DOHH2 (cell line): ENCODE data around the gene EDEM1.

Source experiments
- EZH2phosphoT487 ChIP-seq: fragments of 200-600 bp; sonication (generic); IDR thresholded peaks from 2 replicates; pipeline ENCODE4 v1.6.1; 2017; ENCODE audit warnings: borderline replicate concordance, mild to moderate bottlenecking, antibody characterized with exemption, low read length, moderate library complexity, mixed read lengths
- TF ChIP-seq, protein P1 (sequence below): fragments of 200-600 bp; sonication (generic); IDR thresholded peaks from one replicate; pipeline ENCODE4 v1.5.1; 2014; ENCODE audit warnings: antibody characterized with exemption, mild to moderate bottlenecking, low read depth, low read length; ENCODE audit not compliant: poor library complexity, severe bottlenecking

DNA sequence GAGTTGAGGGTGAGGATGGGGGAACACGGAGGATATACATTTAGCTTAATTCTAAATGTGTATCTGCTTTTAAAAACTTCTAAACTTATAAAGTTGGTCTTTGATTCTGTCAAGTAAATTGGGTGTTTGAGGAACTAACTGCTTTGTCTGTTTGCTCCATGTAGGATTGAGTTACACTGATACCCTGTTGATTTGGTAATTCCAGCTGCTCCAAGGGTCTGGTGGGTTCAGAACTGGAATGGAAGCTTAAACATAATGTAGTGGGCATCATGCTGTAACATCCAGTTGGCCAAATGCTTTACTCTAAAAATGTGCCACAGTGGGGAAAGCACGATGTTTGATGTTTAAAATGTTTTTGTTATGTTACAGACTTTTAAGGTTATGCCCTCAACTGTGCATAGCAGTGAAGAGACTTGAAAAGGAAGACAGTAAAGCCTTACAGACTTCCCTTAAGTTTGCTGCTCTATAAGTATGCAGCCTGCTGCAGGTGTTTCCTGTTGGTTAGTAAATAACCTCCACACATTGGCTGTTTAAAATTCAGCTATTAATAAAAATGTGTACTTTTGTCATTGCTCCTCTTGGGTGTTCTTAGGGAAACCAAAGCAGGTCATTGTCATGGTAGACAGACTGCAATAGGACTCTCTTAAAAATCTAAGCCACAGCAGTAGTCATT lies 5.9 kb upstream of the EDEM1 start:
- TF ChIP-seq, protein P1, sequence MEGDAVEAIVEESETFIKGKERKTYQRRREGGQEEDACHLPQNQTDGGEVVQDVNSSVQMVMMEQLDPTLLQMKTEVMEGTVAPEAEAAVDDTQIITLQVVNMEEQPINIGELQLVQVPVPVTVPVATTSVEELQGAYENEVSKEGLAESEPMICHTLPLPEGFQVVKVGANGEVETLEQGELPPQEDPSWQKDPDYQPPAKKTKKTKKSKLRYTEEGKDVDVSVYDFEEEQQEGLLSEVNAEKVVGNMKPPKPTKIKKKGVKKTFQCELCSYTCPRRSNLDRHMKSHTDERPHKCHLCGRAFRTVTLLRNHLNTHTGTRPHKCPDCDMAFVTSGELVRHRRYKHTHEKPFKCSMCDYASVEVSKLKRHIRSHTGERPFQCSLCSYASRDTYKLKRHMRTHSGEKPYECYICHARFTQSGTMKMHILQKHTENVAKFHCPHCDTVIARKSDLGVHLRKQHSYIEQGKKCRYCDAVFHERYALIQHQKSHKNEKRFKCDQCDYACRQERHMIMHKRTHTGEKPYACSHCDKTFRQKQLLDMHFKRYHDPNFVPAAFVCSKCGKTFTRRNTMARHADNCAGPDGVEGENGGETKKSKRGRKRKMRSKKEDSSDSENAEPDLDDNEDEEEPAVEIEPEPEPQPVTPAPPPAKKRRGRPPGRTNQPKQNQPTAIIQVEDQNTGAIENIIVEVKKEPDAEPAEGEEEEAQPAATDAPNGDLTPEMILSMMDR, result no peak
- TF ChIP-seq EZH2phosphoT487, result no peak
